CD4-positive, alpha-beta T cell treated with Interferon alpha-2 for 1 hour (primary cell): Measurements from ENCODE around the gene LONRF3.
"Not testable (repeated sequence)": the region's sequence is repeated elsewhere in the genome, so short reads cannot be mapped to it uniquely, and the experiment has no call there.

Source experiments
- DNase-seq, 2 donors: peaks; one replicate each; pipeline ENCODE4 v3.0.0-alpha.2; 2020 to 2022

LONRF3 gene

GRCh38 chrX:118988911-118989310 is 14.5 kb downstream of the LONRF3 start:
- no peak for DNase-seq

DNA sequence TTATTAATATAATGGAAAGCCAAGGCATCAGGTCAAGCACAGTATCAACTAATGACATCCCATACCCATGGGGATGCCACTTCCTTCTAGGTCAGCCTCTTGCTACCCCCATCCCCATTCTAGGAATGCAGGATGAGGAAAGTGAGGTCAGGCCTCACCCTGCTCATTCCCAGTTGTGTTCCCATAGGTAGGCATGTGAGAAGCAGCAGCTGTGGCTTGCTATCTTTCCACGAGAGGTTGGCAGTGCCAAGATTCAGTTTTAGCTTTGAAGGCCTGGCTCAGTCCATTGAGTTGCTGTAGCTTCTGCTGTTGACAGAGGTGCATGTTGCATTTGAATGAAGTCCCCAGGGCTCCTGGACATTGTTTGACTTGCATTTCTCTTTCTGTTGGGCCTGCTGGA is 15.5 kb downstream of the LONRF3 start:
- DNase-seq: no peak

DNA sequence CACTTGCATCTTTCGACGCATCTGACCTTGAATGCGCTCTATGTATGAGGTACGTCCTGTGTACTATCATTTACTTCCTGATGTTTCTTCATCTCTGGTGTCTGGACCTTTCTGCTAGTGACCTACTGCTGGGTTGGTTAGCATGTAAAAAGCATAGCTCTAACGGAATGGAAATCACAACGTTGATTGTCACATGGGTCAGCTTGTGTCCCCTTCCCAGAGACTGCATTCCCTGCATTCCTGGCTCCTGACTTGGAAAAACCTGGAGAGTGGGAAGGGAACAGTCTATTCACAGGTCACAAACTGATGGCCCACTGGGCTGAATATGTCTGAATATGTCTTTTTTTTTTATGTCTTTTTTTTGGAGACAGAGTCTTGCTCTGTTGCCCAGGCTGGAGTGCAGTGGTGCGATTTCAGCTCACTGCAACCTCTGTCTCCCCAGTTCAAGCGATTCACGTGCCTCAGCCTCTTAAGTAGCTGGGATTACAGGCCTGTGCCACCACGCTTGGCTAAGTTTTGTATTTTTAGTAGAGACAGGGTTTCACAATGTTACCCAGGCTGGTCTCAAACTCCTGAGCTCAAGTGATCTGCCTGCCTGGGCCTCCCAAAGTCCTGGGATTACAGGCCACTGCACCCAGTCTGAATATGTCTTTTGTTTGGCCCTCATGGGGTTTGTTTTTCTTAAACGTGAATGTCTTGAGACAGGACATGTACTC is 16.3 kb downstream of the LONRF3 start:
- DNase-seq: no peak

DNA sequence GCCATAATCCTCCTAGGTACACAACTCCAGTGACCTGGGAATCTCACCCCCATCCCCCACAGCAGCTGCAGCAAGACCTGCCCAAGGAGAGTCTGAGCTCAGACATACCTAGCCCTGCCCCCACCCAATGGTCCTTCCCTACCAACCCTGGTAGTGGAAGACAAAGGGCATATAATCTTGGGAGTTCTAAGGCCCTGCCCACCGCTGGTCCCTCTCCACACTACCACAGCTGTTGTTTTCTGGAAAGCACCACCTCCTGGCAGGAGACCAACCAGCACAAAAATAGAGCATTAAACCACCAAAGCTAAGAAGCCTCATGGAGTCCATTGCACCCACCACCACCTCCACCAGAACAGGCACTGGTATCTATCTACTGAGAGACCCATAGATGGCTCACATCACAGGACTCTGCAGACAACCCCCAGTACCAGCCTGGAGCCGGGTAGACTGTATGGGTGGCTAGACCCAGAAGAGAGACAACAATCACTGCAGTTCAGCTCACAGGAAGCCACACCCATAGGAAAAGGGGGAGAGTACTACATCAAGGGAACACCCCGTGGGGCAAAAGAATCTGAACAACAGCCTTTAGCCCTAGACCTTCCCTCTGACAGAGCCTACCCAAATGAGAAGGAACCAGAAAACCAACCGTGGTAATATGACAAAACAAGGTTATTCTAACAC is 18.2 kb downstream of the LONRF3 start:
- DNase-seq: peak in 1 of 2 donors; percentile 28

DNA sequence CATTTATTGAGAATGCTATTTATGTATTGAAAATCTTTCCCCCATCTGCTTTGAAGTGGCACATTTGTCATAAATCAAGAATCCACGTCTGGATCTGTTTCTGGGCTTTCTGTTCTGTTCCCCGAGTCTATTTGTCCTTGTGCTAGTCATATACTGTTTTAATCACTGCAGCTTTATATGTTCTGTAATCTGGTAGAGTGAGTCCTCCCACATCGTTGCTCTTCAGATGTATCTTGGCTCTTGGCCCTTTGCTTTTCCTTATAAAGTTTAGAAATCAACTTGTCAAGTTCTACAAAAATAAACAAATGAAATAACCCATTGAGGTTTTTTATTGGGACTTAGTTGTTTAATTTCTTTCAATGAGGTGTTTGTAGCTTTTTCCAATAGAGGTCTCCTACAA is 29.0 kb downstream of the LONRF3 start:
- DNase-seq: no peak

- peak; percentile 41 to 46 for DNase-seq
Measured at GRCh38 chrX:119004920-119005524, 30.6 kb downstream of the LONRF3 start.

DNA sequence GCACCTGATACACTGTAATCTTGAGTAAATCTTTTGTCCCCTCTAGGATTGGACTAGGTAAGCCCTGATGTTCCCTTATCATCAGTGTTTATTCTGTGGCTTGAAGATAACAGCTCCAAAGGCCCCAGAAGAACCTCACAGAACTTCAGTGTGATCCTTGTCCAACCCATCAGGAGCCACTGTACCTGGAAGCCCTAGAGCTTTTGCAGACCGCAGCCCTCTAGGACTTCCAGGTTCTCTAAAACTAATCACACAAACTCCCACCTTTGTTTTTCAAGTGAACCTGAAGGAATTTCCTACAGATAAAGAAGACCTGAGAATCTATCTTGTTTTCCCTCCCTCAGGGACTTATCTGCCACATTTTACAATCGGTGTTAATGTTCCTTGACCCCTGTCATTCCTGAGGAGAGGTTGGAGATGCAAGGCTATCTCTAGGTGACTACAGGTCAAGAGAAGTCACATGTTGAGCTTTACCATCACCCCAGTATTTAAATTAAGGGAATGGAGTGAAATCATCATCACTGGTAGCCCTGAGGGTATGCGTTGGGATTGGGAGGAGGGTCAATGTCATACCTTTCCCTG is 32.9 kb downstream of the LONRF3 start:
- DNase-seq: no peak

DNA sequence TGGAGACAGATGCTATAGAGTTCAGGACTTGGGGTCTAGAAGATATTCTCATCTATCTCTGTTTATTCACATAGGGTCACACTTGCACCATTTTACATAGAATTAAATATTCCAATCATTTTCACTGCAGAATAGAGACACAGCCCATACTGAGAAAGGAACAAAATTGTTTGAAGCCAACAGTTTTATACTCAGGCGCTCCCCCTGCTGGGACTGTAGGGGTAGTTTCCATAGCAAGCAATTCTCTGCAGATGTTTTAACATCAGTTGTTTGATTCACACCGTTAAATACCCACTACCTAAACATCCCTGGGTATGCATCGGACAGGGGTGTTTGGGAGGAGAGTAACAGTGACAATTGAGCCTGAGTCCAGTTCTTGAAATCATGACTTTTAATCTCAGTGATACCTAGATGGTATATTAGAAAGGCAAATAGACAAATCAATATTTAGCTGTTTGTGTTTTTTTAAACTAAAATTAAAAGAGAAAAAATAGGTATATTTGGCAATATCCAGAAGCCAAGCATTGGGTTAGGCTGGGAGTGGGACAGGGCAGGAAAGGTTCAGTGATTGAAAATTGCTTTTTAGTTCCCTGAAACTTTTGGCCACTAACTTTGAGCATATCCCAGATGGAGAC is 33.8 kb downstream of the LONRF3 start:
- peak; percentile 30 to 32 for DNase-seq

DNA sequence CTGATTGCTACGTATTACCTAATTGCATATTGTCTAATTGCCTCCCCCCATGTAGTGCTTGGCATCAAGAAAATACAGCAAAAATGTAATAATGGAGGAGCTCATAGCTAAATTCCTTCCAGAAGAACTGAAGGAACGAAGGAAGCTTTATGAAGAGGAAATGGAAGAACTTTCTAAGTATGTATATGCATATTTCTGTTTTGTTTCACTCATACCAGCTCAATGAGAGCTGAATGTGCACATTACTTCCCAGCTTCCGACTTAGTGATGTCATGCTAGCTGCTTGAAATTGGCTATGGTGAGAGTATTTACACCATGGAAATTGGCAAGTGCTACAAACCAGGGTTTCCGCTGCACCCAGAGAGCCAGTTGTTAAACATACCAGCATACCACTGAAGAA is 34.7 kb downstream of the LONRF3 start:
- no peak for DNase-seq

- DNase-seq: no peak
Measured at GRCh38 chrX:119010491-119010890, 36.1 kb downstream of the LONRF3 start.

DNA sequence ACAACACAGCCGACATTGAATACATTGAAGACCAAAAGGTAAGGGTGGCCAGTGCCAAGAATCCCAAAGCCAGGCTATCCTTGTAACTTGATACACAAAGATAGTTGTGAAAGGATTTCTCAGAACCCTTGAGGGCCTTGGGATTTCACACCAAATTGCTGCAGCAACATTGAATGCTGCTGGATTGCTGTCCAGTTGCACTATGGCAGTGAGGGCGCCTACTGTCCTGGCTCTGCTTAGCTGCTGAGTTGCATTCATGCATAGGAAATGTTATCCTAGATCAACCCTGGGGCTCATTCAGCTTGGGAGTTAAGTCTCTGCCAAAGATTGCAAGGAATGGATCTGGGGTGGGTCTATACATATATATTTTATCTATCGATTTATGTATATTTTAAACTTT is 38.7 kb downstream of the LONRF3 start:
- DNase-seq: no peak

DNA sequence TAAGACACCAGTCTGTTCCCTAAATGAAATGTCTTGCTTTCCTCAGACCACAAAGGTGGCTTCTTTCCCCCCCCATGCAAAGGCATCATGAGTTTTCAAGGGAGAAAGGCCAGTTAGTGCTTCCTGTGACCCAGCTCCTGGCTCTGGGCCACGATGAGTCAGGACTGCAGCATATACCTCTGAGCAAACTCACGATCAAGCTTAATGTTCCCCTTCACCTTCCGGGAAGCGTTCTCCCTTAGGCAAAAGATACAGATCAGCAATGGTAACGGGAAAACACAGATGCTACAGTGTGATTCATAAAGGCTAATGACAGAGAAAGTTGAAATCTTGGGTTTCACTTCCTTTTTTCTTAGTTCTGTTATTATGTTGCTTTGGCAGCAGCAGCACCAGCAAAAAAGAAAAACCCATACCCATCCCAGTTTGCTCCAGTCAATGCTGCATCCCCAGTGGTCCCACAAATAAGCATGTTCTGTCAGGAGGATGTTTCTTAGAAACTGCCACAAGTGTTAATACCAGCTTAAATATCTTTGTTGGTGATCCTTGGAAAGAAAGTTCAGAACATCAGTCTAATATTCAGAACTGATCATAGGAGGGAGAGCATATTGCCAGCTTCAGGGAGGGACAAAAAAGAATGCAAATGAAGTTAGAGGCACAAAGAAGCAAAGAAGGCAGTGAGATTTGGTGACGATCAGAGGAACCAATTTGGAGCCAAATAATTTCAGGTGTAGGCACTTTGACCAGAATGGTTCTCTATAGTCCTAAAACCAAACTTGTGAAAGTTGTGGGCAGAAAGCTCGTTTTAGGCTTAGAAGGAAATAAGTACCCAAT is 41.2 kb downstream of the LONRF3 start:
- peak; percentile 27 to 77 for DNase-seq

- no peak for DNase-seq
Measured at GRCh38 chrX:119017077-119017476, 42.7 kb downstream of the LONRF3 start.

DNA sequence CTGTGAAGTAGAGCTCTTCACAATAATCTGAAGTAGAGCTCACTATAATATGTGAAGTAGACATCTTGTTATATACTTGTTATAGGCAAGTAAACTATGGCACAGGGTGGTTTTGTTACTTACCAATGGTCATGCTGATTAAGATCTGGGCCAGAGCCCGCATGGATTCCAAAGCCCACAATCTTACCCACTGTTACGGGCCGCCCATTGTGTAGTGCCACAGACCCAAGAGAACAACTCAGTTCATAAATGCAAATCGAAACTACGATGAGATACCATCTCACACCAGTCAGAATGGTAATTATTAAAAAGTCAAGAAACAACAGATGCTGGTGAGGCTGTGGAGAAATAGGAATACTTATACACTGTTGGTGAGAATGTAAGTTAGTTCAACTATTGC is 51.5 kb downstream of the LONRF3 start:
- DNase-seq: no peak

DNA sequence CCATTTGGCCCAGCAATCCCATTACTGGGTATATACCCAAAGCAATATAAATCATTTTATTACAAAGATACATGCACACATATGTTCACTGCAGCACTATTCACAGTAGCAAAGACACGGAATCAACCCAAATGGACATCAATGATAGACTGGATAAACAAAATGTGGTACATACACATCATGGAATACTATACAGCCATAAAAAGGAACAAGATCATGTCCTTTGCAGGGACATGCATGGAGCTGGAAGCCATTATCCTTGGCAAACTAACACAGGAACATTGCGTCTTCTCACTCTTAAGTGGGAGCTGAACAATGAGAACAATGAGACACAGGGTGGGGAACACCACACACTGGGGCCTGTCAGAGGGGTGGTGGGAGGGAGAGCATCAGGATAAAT is 51.9 kb downstream of the LONRF3 start:
- not testable (repeated sequence) for DNase-seq

- not testable (repeated sequence) for DNase-seq
Measured at GRCh38 chrX:119027960-119028732, 53.7 kb downstream of the LONRF3 start.

DNA sequence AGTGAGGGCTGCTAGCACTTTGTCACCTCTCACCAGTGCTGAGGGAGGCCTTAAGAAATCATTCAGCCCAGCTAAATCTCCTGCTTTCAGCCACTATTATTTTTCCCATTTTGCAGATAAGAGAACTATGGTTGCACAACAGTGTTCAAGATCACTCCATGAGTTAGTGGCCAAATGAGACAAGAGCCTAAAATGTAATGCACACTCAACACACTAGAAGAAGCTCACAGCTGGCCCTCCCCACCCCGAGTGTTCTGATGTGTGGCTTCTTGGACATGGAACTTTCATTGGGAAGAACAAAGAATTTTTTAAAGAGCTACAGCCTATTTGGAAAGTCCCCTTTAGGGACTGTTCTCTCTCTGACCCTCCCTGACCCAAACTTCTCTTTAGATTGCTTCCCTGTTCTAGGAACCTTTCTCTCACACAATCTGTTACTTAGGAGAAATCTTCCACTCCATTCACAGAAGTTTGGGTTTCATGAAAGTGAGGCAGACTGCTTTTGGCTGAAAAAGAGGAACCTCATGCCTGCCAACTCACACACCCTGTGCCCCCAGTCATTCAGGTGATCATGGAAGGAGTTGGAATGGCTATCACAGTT is 54.4 kb downstream of the LONRF3 start:
- no peak for DNase-seq

- DNase-seq: not testable (repeated sequence)
Measured at GRCh38 chrX:119029656-119030055, 55.2 kb downstream of the LONRF3 start.

DNA sequence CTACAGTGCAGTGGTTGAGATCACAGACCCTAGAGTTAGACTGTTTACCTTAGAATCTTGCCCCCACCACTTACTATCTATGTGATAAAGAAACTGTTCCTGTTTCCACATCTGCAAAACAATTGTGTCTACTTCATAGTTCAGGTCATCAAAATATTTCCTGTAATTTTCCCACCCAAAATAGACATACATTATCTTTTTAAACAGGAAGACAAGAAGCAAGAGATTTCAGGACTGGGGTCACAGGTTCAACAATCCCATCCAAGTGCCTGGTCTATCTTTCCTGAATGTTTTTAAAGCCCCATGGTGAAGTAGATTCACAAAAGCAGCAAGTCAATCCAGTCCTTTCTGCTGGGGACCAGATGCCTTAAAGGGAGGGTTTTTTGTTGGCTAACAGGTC is 56.6 kb downstream of the LONRF3 start:
- no peak for DNase-seq

GRCh38 chrX:119036107-119037029 is 62.0 kb downstream of the LONRF3 start:
- no peak for DNase-seq
